IMR-90 (cell line): ENCODE measurements around the gene APAF1. TPM values are rescaled to one million over a fixed set of nuclear protein-coding genes. Genes with fewer than 3 reads are reported as not detected.

ENCODE experiments used
- ATAC-seq: fragments of 200-7000 bp; cut with Tn5 transposase; 2 replicates; pipeline ENCODE4 v1.9.1; 2020; ENCODE audit warnings: low read depth, mild to moderate bottlenecking, moderate library complexity
- BruUV-seq: library from RNA; stranded (reverse); fragments of 400-500 nt; replicated peaks from 2 replicates; lab custom pipeline; 2021; lab: Mats Ljungman, UMichigan
- CTCF ChIA-PET: fragments of 300-600 bp; formaldehyde crosslinking; extraction: SDS; loops from one replicate; lab custom pipeline; 2021; ENCODE audit warnings: antibody characterized with exemption; lab: Yijun Ruan, JAX
- POLR2A ChIA-PET: fragments of 300-600 bp; sonication (Branson Sonifier 250); formaldehyde crosslinking; loops from one replicate; lab custom pipeline; 2022; ENCODE audit warnings: antibody characterized with exemption; ENCODE audit not compliant: unreplicated experiment; lab: Charles Lee
- DNase-seq: peaks from one replicate; pipeline ENCODE4 v3.0.0; 2013
- H2AFZ ChIP-seq: replicated peaks from 2 replicates; pipeline ENCODE3; 2013; ENCODE audit warnings: low read length, mild to moderate bottlenecking; ENCODE audit not compliant: poor library complexity
- H2AK5ac ChIP-seq: 2 replicates; pipeline ENCODE4 v1.6.1; 2013; ENCODE audit warnings: low read depth, low read length, inconsistent platforms
- H2AK9ac ChIP-seq: replicated peaks from 2 replicates; pipeline ENCODE3; 2013; ENCODE audit warnings: mild to moderate bottlenecking, low read depth, low read length, moderate library complexity; ENCODE audit not compliant: poor library complexity
- H2BK120ac ChIP-seq: 2 replicates; pipeline ENCODE4 v1.6.1; 2013; ENCODE audit warnings: low read depth, low read length, inconsistent platforms
- H2BK15ac ChIP-seq: 3 replicates; pipeline ENCODE4 v1.6.1; 2013; ENCODE audit warnings: low read depth, low read length, inconsistent platforms
- H2BK20ac ChIP-seq: 2 replicates; pipeline ENCODE4 v1.6.1; 2013; ENCODE audit warnings: low read depth, mild to moderate bottlenecking, inconsistent platforms, low read length, moderate library complexity
- H2BK5ac ChIP-seq: 2 replicates; pipeline ENCODE4 v1.6.1; 2013; ENCODE audit warnings: mild to moderate bottlenecking, low read depth, low read length, inconsistent platforms; ENCODE audit not compliant: poor library complexity, severe bottlenecking
- H3K14ac ChIP-seq: replicated peaks from 2 replicates; pipeline ENCODE4 v1.6.1; 2013; ENCODE audit warnings: low read depth, low read length, inconsistent platforms
- H3K18ac ChIP-seq: 2 replicates; pipeline ENCODE4 v1.6.1; 2013; ENCODE audit warnings: low read depth, low read length, control low read depth
- H3K23ac ChIP-seq: 2 replicates; pipeline ENCODE4 v1.6.1; 2013; ENCODE audit warnings: low read depth, low read length, inconsistent platforms
- H3K27ac ChIP-seq: 2 replicates; pipeline ENCODE4 v1.5.1; 2013; ENCODE audit warnings: mild to moderate bottlenecking, control low read depth, low read length; ENCODE audit not compliant: insufficient read depth
- H3K27me3 ChIP-seq: 2 replicates; pipeline ENCODE4 v1.6.1; 2013; ENCODE audit warnings: low read length; ENCODE audit not compliant: control insufficient read depth, insufficient read depth
- H3K36me3 ChIP-seq: 2 replicates; pipeline ENCODE4 v1.6.1; 2013; ENCODE audit warnings: low read length, mixed read lengths; ENCODE audit not compliant: control insufficient read depth, insufficient read depth
- H3K4ac ChIP-seq: 2 replicates; pipeline ENCODE4 v1.6.1; 2013; ENCODE audit warnings: low read depth, low read length, inconsistent platforms
- H3K4me1 ChIP-seq: 2 replicates; pipeline ENCODE4 v1.6.1; 2013; ENCODE audit warnings: low read length, mixed read lengths; ENCODE audit not compliant: control insufficient read depth, insufficient read depth
- H3K4me2 ChIP-seq: 2 replicates; pipeline ENCODE4 v1.6.1; 2013; ENCODE audit warnings: low read depth, mild to moderate bottlenecking, control low read depth, low read length, moderate library complexity
- H3K4me3 ChIP-seq: 2 replicates; pipeline ENCODE4 v1.5.1; 2013; ENCODE audit warnings: low read depth, mild to moderate bottlenecking, control low read depth, low read length, moderate library complexity; ENCODE audit not compliant: insufficient read depth
- H3K56ac ChIP-seq: 2 replicates; pipeline ENCODE4 v1.6.1; 2013; ENCODE audit warnings: low read length, inconsistent platforms; ENCODE audit not compliant: insufficient read depth; ENCODE audit errors: extremely low read depth
- H3K79me1 ChIP-seq, 2 experiments: 2 replicates each; pipeline ENCODE4 v1.6.1; 2013; ENCODE audit warnings: low read length in 2 of 2, inconsistent platforms in 1 of 2, low read depth in 1 of 2
- H3K9ac ChIP-seq: 2 replicates; pipeline ENCODE4 v1.6.1; 2013; ENCODE audit warnings: low read depth, low read length, control low read depth
- H3K9me1 ChIP-seq: 2 replicates; pipeline ENCODE4 v1.6.1; 2013; ENCODE audit warnings: low read length, inconsistent platforms; ENCODE audit not compliant: insufficient read depth
- H3K9me3 ChIP-seq: 2 replicates; pipeline ENCODE4 v1.6.1; 2013; ENCODE audit warnings: low read length; ENCODE audit not compliant: control insufficient read depth, insufficient read depth
- H4K20me1 ChIP-seq: 2 replicates; pipeline ENCODE4 v1.6.1; 2013; ENCODE audit warnings: low read length, inconsistent platforms; ENCODE audit not compliant: insufficient read depth
- H4K5ac ChIP-seq: 2 replicates; pipeline ENCODE4 v1.6.1; 2013; ENCODE audit warnings: mild to moderate bottlenecking, low read depth, low read length, control low read depth
- H4K8ac ChIP-seq, 2 experiments: 2 replicates each; pipeline ENCODE4 v1.6.1; 2013; ENCODE audit warnings: low read depth in 2 of 2, low read length in 2 of 2, control low read depth in 1 of 2, inconsistent platforms in 1 of 2
- H4K91ac ChIP-seq: 2 replicates; pipeline ENCODE4 v1.6.1; 2013; ENCODE audit warnings: low read depth, low read length, inconsistent platforms; ENCODE audit not compliant: insufficient read depth
- RCOR1 ChIP-seq: IDR thresholded peaks from 2 replicates; pipeline ENCODE4 v1.6.1; 2012; ENCODE audit warnings: mild to moderate bottlenecking, low read length, improper control_type of control experiment; ENCODE audit not compliant: insufficient replicate concordance
- WGBS, 2 experiments: methylation state at CpG; one replicate each; pipeline versions ENCODE4 v1.1.5 to v1.1.7; 2013; ENCODE audit warnings: missing lambda C conversion rate in 2 of 2; ENCODE audit not compliant: insufficient read length in 1 of 2; ENCODE audit errors: extremely low coverage in 2 of 2; 5-methylcytosine and 5-hydroxymethylcytosine counted together
- dilution Hi-C: fragments of 300-500 bp; cut with HindIII; formaldehyde crosslinking; loops from one replicate; pipeline ENCODE4 v1.14.3; 2018; ENCODE audit warnings: low sequenced_read_pairs; ENCODE audit not compliant: unreplicated experiment
- in situ Hi-C: fragments of 300-500 bp; cut with MboI; formaldehyde crosslinking; loops from 3 replicates; pipeline ENCODE4 v1.14.3; 2019; ENCODE audit warnings: low sequenced_read_pairs, inconsistent platforms, mixed read lengths
- intact Hi-C: fragments of 100-400 bp; cut with micrococcal nuclease; formaldehyde crosslinking; loops from 2 replicates; pipeline ENCODE4 v1.10.0; 2022
- polyA plus RNA-seq, 3 experiments: library from polyadenylated mRNA; depleted of rRNA; stranded (reverse); fragments of >200 nt; gene quantifications; 2 replicates each; pipeline ENCODE4 v1.2.3, GENCODE V29; 2012; ENCODE audit warnings: low replicate concordance in 1 of 3
- total RNA-seq: library from RNA; depleted of rRNA; stranded (reverse); fragments of >200 nt; gene quantifications from 2 replicates; pipeline ENCODE4 v1.2.3, GENCODE V29; 2012
- TF ChIP-seq, protein P1 (sequence below): conservative IDR thresholded peaks from 2 replicates; pipeline ENCODE4 v1.5.1; 2012; ENCODE audit warnings: mild to moderate bottlenecking, low read depth, low read length, improper control_type of control experiment

APAF1 gene
- total and polyA plus RNA-seq, 2 of the 4 experiments (the other 2 are of a cell fraction), result 10.9 to 32.8 TPM

GRCh38 chr12:98606359-98606988, 38.6 kb upstream of the APAF1 start:
- ATAC-seq (0 out of 2 replicates have a peak, but pooled peaks have one; percentile 19), DNase-seq (no peak)
- intact Hi-C loops (loop anchor here (5.0 kb wide), 1 partner anchor 46 kb away; no protein-coding TSS in a partner anchor), dilution Hi-C loops (no loop called here), in situ Hi-C loops (no loop called here)
- Histone ChIP-seq H3K18ac (no peak overlapping the region), H3K36me3 (peaks cover 21% of the 10 kb centered on the region), H2AFZ (no peak overlapping the region), H3K23ac (no peak overlapping the region), H3K9me3 (no peaks in the 10 kb centered on the region), H3K4ac (no peak overlapping the region), H3K9me1 (no peaks in the 10 kb centered on the region), H3K56ac (no peak overlapping the region), H4K91ac (no peak overlapping the region), H3K4me1 (no peaks in the 10 kb centered on the region), H3K79me1 (peaks cover 0 to 6% of the 10 kb centered on the region in 2 experiments; a peak in 2 of 4 replicates), H3K27ac (no peak overlapping the region), H2AK5ac (no peak overlapping the region), H3K4me3 (no peak overlapping the region), H3K14ac (no peak overlapping the region), H2BK20ac (no peak overlapping the region), H3K4me2 (no peak overlapping the region), H3K27me3 (no peaks in the 10 kb centered on the region), H2BK15ac (no peak overlapping the region), H2BK5ac (no peak overlapping the region), H4K20me1 (no peaks in the 10 kb centered on the region; the same call in 1 of the 2 replicates), H4K8ac (no peak overlapping the region), H2BK120ac (no peak overlapping the region), H4K5ac (no peak overlapping the region), H3K9ac (no peak overlapping the region), H2AK9ac (no peak overlapping the region)
- no CpG with 5 or more reads among the region's 2 CpGs for WGBS, 2 experiments
- TF ChIP-seq, protein P1, sequence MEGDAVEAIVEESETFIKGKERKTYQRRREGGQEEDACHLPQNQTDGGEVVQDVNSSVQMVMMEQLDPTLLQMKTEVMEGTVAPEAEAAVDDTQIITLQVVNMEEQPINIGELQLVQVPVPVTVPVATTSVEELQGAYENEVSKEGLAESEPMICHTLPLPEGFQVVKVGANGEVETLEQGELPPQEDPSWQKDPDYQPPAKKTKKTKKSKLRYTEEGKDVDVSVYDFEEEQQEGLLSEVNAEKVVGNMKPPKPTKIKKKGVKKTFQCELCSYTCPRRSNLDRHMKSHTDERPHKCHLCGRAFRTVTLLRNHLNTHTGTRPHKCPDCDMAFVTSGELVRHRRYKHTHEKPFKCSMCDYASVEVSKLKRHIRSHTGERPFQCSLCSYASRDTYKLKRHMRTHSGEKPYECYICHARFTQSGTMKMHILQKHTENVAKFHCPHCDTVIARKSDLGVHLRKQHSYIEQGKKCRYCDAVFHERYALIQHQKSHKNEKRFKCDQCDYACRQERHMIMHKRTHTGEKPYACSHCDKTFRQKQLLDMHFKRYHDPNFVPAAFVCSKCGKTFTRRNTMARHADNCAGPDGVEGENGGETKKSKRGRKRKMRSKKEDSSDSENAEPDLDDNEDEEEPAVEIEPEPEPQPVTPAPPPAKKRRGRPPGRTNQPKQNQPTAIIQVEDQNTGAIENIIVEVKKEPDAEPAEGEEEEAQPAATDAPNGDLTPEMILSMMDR, result 0 out of 2 replicates have a peak, but pooled peaks have one; percentile 9
- TF ChIP-seq RCOR1, result no peak
- ChIA-PET CTCF (interaction anchor here (1.5 kb wide), 1 partner anchor 13 kb away, joined by 4 read pairs; the partner anchor contains the start of gene SLC25A3), POLR2A (no interaction called here)
- no TSS peak for BruUV-seq
